ENCODE measurements around the gene TMC7. TPM values are rescaled to one million over a fixed set of nuclear protein-coding genes. Genes with fewer than 3 reads are reported as not detected.
A peak's percentile ranks its signal among the peaks of the same experiment; 100 is the strongest.

TMC7 gene
- total and polyA plus RNA-seq, 12 donors, result 0.10 to 1.4 (median 0.35) TPM; not detected in 1

DNA sequence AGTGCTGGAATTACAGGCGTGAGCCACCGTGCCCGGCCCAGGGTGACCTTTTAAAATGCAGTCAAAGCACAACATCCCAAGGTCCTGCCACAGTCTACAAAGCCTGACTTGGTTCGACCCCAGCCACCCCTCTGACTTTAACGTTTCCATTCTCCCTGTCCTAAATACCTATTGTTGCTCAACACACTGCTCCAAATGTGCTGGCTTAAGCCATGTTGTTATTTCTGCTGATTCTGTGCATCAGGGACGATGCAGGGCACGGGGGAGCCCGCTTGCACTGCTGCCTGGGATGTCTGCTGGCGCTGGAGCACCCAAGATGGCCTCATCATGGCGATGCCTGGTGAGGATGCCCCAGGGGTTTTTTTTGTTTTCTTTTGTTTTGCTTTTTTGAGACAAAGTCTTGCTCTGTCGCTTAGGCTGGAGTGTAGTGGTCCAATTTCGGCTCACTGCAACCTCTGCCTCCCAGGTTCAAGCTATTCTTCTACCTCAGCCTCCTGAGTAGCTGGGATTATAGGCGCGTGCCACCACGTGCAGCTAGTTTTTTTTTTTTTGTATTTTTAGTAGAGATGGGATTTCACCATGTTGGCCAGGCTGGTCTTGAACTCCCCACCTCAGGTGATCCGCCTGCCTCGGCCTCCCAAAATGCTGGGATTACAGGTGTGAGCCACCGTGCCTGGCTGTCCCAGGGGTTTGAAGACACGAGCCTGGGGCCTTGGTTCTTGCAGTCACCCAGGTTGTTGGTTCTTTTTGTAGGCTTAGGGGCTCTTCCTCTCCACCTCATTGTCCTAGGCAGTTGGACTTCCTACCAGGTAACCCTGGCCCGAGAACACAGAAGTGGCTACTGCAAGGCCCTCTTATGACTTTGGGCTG, 22.9 kb downstream of the TMC7 start:
- no peaks in the 10 kb centered on the region for H3K9me3 ChIP-seq (replicated peaks in 1 of 3)
- WGBS, 4 donors, result 82 to 90% (median 86%) methylated on average over 15 to 20 of the region's 20 CpGs
- intact Hi-C loops (cut with DNase I), result no loop called here
- no peak overlapping the region for H3K27ac ChIP-seq
- no peak overlapping the region for H3K4me3 ChIP-seq
- no peaks in the 10 kb centered on the region for H3K36me3 ChIP-seq (replicated peaks in 1 of 2)
- no peaks in the 10 kb centered on the region for H3K27me3 ChIP-seq
- no peak for TF ChIP-seq CTCF (IDR thresholded peaks at IDR 0.05)
- TF ChIP-seq POLR2A (IDR thresholded peaks at IDR 0.05), result no peak
- no peak for DNase-seq
- no peaks in the 10 kb centered on the region for H3K4me1 ChIP-seq (replicated peaks in 1 of 2)

GRCh38 chr16:19008245-19009169, 24.8 kb downstream of the TMC7 start:
- 74 to 79% (median 77%) methylated on average over 3 to 7 of the region's 7 CpGs for WGBS, 4 donors
- no peak for TF ChIP-seq CTCF (IDR thresholded peaks at IDR 0.05)
- no peak for TF ChIP-seq POLR2A (IDR thresholded peaks at IDR 0.05)
- intact Hi-C loops (cut with DNase I), result no loop called here
- Histone ChIP-seq H3K27me3 (no peaks in the 10 kb centered on the region), H3K4me3 (no peak overlapping the region), H3K36me3 (replicated peaks in 1 of 2) (no peaks in the 10 kb centered on the region), H3K9me3 (replicated peaks in 1 of 3) (no peaks in the 10 kb centered on the region), H3K27ac (no peak overlapping the region), H3K4me1 (replicated peaks in 1 of 2) (no peaks in the 10 kb centered on the region)
- no peak for DNase-seq

DNA sequence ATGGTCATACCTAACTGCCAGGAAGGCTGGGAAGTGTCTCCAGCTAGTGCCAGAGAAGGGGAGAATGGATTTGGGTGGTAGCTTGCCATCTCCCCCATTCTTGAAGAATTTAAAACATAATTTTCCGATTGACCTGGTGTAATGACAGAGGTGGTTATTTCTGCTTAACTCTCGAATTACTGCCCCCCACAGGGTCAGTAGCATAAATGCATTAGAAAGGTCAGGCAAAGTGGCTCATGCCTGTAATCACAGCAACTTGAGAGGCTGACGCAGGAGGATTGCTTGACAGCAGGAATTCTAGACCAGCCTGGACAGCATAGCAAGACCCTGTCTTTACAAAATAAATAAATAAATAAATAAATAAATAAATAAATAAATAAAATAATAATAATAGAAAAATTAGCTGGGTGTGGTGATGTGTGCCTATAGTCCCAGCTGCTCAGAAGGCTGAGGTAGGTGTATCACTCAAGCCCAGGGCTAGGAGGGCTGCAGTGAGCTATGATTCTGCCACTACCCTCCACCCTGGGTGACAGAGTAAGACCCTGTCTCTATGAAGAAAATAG, 27.5 kb downstream of the TMC7 start:
- intact Hi-C loops (cut with DNase I), result no loop called here
- WGBS, 4 donors, result 74 to 81% (median 76%) methylated on average over 3 of the region's 3 CpGs
- DNase-seq, result no peak
- no peak for TF ChIP-seq CTCF (IDR thresholded peaks at IDR 0.05)
- no peak for TF ChIP-seq POLR2A (IDR thresholded peaks at IDR 0.05)
- no peaks in the 10 kb centered on the region for H3K9me3 ChIP-seq (replicated peaks in 1 of 3)
- no peaks in the 10 kb centered on the region for H3K36me3 ChIP-seq (replicated peaks in 1 of 2)
- no peak overlapping the region for H3K4me3 ChIP-seq
- H3K27ac ChIP-seq, result no peak overlapping the region
- H3K4me1 ChIP-seq (replicated peaks in 1 of 2), result no peaks in the 10 kb centered on the region
- H3K27me3 ChIP-seq, result no peaks in the 10 kb centered on the region

DNA sequence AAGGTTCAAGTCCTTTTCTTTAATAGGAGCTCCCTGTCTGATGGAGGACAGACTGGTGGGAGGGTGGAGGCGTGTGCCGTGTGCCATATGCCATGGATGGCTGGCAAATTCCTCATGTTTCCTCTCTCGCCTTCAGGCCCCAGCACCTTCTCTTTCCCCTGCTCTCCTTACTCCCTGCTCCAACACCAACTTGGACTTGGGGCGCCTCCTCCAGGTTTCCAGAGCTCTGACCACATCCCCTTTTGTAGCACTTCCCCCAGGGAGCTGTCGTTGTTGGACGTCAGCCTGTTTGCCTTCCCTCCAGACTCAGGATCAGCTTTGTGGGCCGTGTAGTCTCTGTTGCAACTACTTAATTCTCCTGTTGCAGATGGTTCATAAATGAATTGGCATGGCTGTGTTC, 30.7 kb downstream of the TMC7 start:
- no peaks in the 10 kb centered on the region for H3K36me3 ChIP-seq (replicated peaks in 1 of 2)
- H3K27me3 ChIP-seq, result no peaks in the 10 kb centered on the region
- DNase-seq, result peak in 2 of 7 donors; percentile 8 to 20
- no peaks in the 10 kb centered on the region for H3K4me1 ChIP-seq (replicated peaks in 1 of 2)
- 59 to 71% (median 64%) methylated on average over 7 of the region's 7 CpGs for WGBS, 4 donors
- H3K4me3 ChIP-seq, result no peak overlapping the region
- H3K27ac ChIP-seq, result no peak overlapping the region
- no peaks in the 10 kb centered on the region for H3K9me3 ChIP-seq (replicated peaks in 1 of 3)
- TF ChIP-seq CTCF (IDR thresholded peaks at IDR 0.05) (no peak), POLR2A (IDR thresholded peaks at IDR 0.05) (no peak)
- intact Hi-C loops (cut with DNase I), result no loop called here
